Osteocyte (in vitro differentiated cells): Measurements from ENCODE around the gene XRCC3. TPM values are rescaled to one million over a fixed set of nuclear protein-coding genes. Genes with fewer than 3 reads are reported as not detected.

Experiments used
- DNase-seq: peaks from one replicate; pipeline ENCODE4 v3.0.0; 2021; ENCODE audit warnings: mixed read lengths; ENCODE audit not compliant: unreplicated experiment; ENCODE audit errors: extremely low spot score
- H3K27ac Mint-ChIP-seq: one replicate; pipeline ENCODE4 v1.8.0; 2021; ENCODE audit warnings: mild to moderate bottlenecking, mixed read lengths; ENCODE audit not compliant: unreplicated experiment
- H3K27me3 Mint-ChIP-seq: one replicate; pipeline ENCODE4 v1.8.0; 2021; ENCODE audit warnings: mixed read lengths; ENCODE audit not compliant: unreplicated experiment
- H3K36me3 Mint-ChIP-seq: one replicate; pipeline ENCODE4 v1.8.0; 2021; ENCODE audit warnings: mixed read lengths; ENCODE audit not compliant: unreplicated experiment
- H3K4me1 Mint-ChIP-seq: one replicate; pipeline ENCODE4 v1.8.0; 2021; ENCODE audit warnings: mixed read lengths; ENCODE audit not compliant: unreplicated experiment
- H3K4me3 Mint-ChIP-seq: one replicate; pipeline ENCODE4 v1.8.0; 2021; ENCODE audit warnings: mild to moderate bottlenecking, moderate library complexity, mixed read lengths; ENCODE audit not compliant: unreplicated experiment
- H3K9me3 Mint-ChIP-seq: one replicate; pipeline ENCODE4 v1.8.0; 2021; ENCODE audit warnings: mixed read lengths; ENCODE audit not compliant: unreplicated experiment
- total RNA-seq: library from RNA; stranded (reverse); gene quantifications from 2 replicates; pipeline ENCODE4 v1.2.1, GENCODE V29; 2021
- TF ChIP-seq, protein P1 (sequence below): fragments of 200-600 bp; sonication (generic); IDR thresholded peaks from 2 replicates; pipeline ENCODE4 v1.5.0; 2021; ENCODE audit warnings: antibody characterized with exemption, mild to moderate bottlenecking, moderate library complexity

The XRCC3 gene
- total RNA-seq, 1 donor from 2014 or later = 7.5 TPM

GRCh38 chr14:103725739-103726395 is 10.6 kb upstream of the XRCC3 start:
- Mint-ChIP-seq H3K36me3 (peaks cover 9% of the 10 kb centered on the region), H3K9me3 (no peaks in the 10 kb centered on the region), H3K27me3 (no peaks in the 10 kb centered on the region), H3K4me1 (peaks cover 29% of the 10 kb centered on the region), H3K4me3 (no peak overlapping the region), H3K27ac (peak overlapping the region; percentile 18)
- TF ChIP-seq, protein P1, sequence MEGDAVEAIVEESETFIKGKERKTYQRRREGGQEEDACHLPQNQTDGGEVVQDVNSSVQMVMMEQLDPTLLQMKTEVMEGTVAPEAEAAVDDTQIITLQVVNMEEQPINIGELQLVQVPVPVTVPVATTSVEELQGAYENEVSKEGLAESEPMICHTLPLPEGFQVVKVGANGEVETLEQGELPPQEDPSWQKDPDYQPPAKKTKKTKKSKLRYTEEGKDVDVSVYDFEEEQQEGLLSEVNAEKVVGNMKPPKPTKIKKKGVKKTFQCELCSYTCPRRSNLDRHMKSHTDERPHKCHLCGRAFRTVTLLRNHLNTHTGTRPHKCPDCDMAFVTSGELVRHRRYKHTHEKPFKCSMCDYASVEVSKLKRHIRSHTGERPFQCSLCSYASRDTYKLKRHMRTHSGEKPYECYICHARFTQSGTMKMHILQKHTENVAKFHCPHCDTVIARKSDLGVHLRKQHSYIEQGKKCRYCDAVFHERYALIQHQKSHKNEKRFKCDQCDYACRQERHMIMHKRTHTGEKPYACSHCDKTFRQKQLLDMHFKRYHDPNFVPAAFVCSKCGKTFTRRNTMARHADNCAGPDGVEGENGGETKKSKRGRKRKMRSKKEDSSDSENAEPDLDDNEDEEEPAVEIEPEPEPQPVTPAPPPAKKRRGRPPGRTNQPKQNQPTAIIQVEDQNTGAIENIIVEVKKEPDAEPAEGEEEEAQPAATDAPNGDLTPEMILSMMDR = no peak
- no peak for DNase-seq

DNA sequence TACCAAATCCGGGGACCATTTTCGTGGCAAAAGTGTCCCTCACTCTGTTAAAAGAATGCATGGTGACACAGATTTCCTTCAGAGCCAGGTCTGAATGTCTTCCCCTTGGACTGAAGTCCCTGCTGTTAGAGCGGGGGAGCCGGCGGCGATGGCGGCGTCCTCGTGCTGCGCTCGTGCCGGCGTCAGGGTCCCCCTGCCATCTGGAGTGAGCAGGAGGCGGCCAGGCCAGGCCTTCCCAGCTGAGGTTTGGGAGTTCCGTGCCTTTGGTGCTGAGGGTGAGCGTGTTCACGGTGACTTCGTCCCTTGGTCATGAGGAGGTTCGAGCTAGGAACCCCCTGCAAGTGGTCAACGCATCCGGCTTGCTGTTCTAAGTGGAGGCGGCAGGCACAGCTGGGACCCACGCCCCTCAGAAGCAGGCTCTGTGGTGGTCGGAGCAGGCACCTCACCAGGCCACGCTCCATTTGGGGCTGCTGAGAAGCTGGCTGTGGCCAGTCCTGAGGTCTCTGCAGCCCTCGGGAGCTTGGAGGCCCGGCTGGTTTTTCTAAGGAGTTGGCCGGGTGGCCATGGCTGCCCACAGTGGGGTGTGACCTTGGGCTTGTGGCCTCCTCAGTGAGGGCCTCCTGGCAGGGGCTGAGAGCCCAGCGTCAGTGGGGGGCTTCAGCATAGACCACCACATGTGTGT is 9.9 kb upstream of the XRCC3 start:
- peak overlapping the region; percentile 18 for H3K27ac Mint-ChIP-seq
- no peak for DNase-seq
- no peaks in the 10 kb centered on the region for H3K9me3 Mint-ChIP-seq
- H3K36me3 Mint-ChIP-seq = peaks cover 9% of the 10 kb centered on the region
- no peak overlapping the region for H3K4me3 Mint-ChIP-seq
- H3K4me1 Mint-ChIP-seq = peaks cover 29% of the 10 kb centered on the region
- TF ChIP-seq, protein P1 = no peak
- H3K27me3 Mint-ChIP-seq = no peaks in the 10 kb centered on the region

GRCh38 chr14:103724116-103724515 is 8.9 kb upstream of the XRCC3 start:
- Mint-ChIP-seq H3K9me3 (no peaks in the 10 kb centered on the region), H3K27me3 (no peaks in the 10 kb centered on the region), H3K4me3 (no peak overlapping the region), H3K4me1 (peaks cover 29% of the 10 kb centered on the region), H3K27ac (no peak overlapping the region), H3K36me3 (peaks cover 4% of the 10 kb centered on the region)
- DNase-seq = no peak
- TF ChIP-seq, protein P1 = no peak

- no peak overlapping the region for H3K4me3 Mint-ChIP-seq
- no peak for DNase-seq
- TF ChIP-seq, protein P1 = no peak
- peak overlapping the region; percentile 87 for H3K27ac Mint-ChIP-seq
- H3K27me3 Mint-ChIP-seq = no peaks in the 10 kb centered on the region
- H3K36me3 Mint-ChIP-seq = peaks cover 2% of the 10 kb centered on the region
- no peaks in the 10 kb centered on the region for H3K9me3 Mint-ChIP-seq
- H3K4me1 Mint-ChIP-seq = peaks cover 31% of the 10 kb centered on the region
Measured at GRCh38 chr14:103723748-103724081, 8.5 kb upstream of the XRCC3 start.

DNA sequence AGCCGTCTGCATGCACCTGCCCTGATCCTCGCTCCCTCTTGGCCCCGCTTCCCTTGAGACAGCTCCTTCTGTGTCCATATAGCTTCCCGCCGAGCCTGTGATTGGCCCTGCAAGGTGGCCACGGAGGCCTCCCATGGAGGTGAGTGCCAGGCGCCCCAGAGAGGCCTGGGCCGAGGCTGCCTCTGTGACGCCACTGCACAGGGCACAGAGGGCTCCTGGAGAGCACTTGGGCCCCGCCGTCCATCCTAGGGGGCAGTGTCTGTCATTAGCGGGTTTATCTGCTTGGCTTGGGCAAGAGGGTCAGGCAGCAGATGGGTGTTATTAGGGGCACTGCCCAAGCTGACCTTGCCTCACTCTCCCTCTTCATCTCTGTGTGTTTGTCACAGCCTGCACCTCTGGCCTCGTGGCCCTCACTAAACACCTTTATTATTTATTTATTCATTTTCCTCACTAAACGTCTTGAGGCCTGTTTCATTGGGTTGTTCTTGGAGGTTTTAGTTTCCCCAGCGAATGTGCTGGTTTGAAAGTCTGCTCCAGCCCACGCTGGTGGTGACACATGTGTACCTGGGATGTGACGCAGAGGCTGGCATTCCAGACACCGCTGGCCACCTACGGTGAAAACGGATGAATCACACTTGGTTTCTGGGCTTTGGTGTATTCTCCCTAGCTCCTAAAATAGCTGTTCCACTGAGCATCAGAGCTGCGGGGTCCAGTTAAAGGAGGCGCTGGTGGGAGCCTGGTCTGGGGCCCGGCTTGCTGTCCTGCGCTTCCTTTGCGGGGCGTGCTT is 6.3 kb upstream of the XRCC3 start:
- no peak for DNase-seq
- H3K27me3 Mint-ChIP-seq = no peaks in the 10 kb centered on the region
- peak overlapping the region; percentile 60 for H3K27ac Mint-ChIP-seq
- no peaks in the 10 kb centered on the region for H3K9me3 Mint-ChIP-seq
- no peaks in the 10 kb centered on the region for H3K36me3 Mint-ChIP-seq
- peaks cover 50% of the 10 kb centered on the region for H3K4me1 Mint-ChIP-seq
- H3K4me3 Mint-ChIP-seq = no peak overlapping the region
- TF ChIP-seq, protein P1 = no peak
